Retinal pigment epithelial cell (primary cell): ENCODE data around the gene TBC1D22A.
A peak's percentile ranks its signal among the peaks of the same experiment; 100 is the strongest.

ENCODE experiments used
- DNase-seq: peaks from one replicate; pipeline ENCODE4 v3.0.0-alpha.2; 2010; ENCODE audit warnings: low read depth
- H3K4me3 ChIP-seq: 2 replicates; pipeline ENCODE4 v1.5.1; 2011; ENCODE audit warnings: mild to moderate bottlenecking, low read length, control low read depth, moderate library complexity
- CTCF ChIP-seq: conservative IDR thresholded peaks from 2 replicates; pipeline ENCODE4 v1.5.1; 2011; ENCODE audit warnings: low read depth, low read length, control low read depth, inconsistent platforms

Gene TBC1D22A

GRCh38 chr22:46829941-46830715 lies 67.7 kb downstream of the TBC1D22A start:
- TF ChIP-seq CTCF = no peak
- no peak for DNase-seq
- H3K4me3 ChIP-seq = no peak overlapping the region

GRCh38 chr22:46830841-46831240 lies 68.4 kb downstream of the TBC1D22A start:
- H3K4me3 ChIP-seq = no peak overlapping the region
- no peak for DNase-seq

GRCh38 chr22:46833228-46833627 lies 70.8 kb downstream of the TBC1D22A start:
- peak; percentile 50 for TF ChIP-seq CTCF
- no peak for DNase-seq
- H3K4me3 ChIP-seq = no peak overlapping the region

More at GRCh38 chr22:46830841-46831240, 68.4 kb downstream of the TBC1D22A start:
- TF ChIP-seq CTCF = no peak

DNA sequence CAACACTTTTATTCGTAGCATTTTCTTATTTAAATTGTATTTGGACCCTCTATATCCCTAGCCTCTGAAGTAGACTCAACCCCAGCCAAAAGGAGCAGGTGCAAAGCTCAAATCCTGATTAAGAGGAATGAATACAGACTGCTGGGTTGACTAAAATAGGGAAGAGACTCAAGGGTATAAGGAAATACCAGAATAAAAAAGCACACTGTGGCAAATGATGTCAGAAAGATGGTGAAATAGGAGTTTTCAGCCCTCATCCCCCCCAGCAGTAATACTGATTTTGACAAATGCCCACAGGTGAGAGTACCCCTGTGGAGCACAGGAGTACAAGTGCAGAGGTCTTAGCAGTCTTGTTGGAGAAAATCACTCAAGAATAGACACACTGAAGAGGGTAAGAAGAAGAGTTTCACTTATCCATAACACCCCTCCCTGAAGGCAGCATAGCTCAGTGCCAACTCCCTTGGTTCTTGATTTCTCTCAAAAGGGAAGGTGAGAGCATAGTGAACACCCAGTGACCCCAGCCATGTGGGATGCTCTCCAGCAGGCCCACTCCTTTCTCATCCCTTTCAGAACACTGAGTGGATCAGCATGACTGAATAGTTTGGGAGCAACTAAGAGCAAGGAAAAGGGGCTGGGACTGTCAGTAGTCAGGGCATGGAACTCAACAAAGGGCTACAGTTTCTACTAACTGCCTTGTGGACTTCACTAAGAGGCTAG lies 71.7 kb downstream of the TBC1D22A start:
- TF ChIP-seq CTCF = no peak

DNA sequence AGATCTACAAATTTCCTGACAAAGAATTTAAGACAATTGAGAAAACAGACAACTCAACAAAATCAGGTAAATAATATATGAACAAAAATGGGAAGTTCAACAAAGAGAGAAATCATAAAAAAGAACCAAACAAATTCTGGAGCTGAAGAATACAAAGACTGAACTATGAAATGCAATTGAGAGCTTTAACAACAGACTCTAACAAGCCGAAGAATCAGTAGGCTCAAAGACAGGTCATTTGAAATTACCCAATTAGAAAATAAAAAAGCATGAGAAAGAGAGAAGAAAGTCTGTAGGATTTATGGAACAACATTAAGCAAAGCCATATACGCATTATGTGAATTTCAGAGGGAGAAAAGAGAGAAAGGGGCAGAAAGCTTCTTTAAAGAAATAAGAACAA lies 72.8 kb downstream of the TBC1D22A start:
- no peak for TF ChIP-seq CTCF
- H3K4me3 ChIP-seq = no peak overlapping the region
- no peak for DNase-seq

More for the DNA sequence above, 71.7 kb downstream of the TBC1D22A start:
- no peak for DNase-seq
- no peak overlapping the region for H3K4me3 ChIP-seq

DNA sequence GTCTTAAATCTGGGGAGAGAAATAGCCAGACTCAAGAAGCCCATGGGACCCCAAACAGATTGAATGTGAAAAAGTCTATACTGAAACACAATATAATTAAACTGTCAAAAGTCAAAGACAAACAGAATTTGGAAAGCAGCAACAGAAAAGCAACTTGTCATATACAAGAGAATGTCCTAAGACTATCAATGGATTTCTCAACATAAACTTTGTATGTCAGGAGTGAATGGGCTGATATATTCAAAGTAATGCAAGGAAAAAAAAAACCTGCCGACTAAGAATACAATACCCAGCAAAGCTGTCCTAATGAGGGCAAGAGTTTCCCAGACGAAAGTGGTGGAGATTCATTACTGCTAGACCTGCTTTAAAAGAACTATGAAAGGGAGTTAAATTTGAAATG lies 73.2 kb downstream of the TBC1D22A start:
- no peak for TF ChIP-seq CTCF
- no peak for DNase-seq
- H3K4me3 ChIP-seq = no peak overlapping the region
